Spleen (tissue), 11 donors: ENCODE data around the gene ZNF275. TPM values are rescaled to one million over a fixed set of nuclear protein-coding genes. Genes with fewer than 3 reads are reported as not detected.
"Not testable (repeated sequence)": the region's sequence is repeated elsewhere in the genome, so short reads cannot be mapped to it uniquely, and the experiment has no call there.

Source experiments
- DNase-seq: peaks from one replicate; pipeline ENCODE4 v3.0.0-alpha.2; 2020
- H3K27ac ChIP-seq, 8 donors: fragments of 200-600 bp; sonication (generic) in 7 of 8; 1 replicate in 4 of 8; 2 replicates in 4 of 8; pipeline versions ENCODE4 v1.5.0 to v1.8.0; 2016 to 2021; ENCODE audit warnings: inconsistent platforms in 4 of 8, mild to moderate bottlenecking in 4 of 8, moderate library complexity in 1 of 8
- H3K27me3 ChIP-seq, 7 donors: fragments of 200-600 bp; sonication (generic) in 6 of 7; replicated peaks in 1 of 7; 1 replicate in 4 of 7; 2 replicates in 3 of 7; pipeline versions ENCODE4 v1.5.0 to v1.8.0; 2016 to 2021; ENCODE audit warnings: inconsistent platforms in 3 of 7, mild to moderate bottlenecking in 1 of 7
- H3K36me3 ChIP-seq, 6 donors: fragments of 200-600 bp; sonication (generic) in 5 of 6; 1 replicate in 4 of 6; 2 replicates in 2 of 6; pipeline versions ENCODE4 v1.5.0 to v1.8.0; 2016 to 2021; ENCODE audit warnings: inconsistent platforms in 2 of 6
- H3K4me1 ChIP-seq, 6 donors: fragments of 200-600 bp; sonication (generic) in 5 of 6; 1 replicate in 3 of 6; 2 replicates in 3 of 6; pipeline versions ENCODE4 v1.5.0 to v1.8.0; 2016 to 2021; ENCODE audit warnings: inconsistent platforms in 3 of 6
- H3K4me3 ChIP-seq, 8 donors: fragments of 200-600 bp; sonication (generic) in 7 of 8; 1 replicate in 4 of 8; 2 replicates in 4 of 8; pipeline versions ENCODE4 v1.5.0 to v1.8.0; 2016 to 2021; ENCODE audit warnings: inconsistent platforms in 4 of 8, mild to moderate bottlenecking in 4 of 8, moderate library complexity in 2 of 8
- H3K9me3 ChIP-seq, 8 donors: fragments of 200-600 bp; sonication (generic) in 7 of 8; 1 replicate in 4 of 8; 2 replicates in 4 of 8; pipeline versions ENCODE4 v1.5.0 to v1.8.0; 2016 to 2021; ENCODE audit warnings: inconsistent platforms in 4 of 8
- POLR2A ChIP-seq, 3 donors: fragments of 450-650 bp; IDR thresholded peaks; one replicate each; pipeline ENCODE4 v1.5.1; 2017; ENCODE audit warnings: antibody characterized with exemption in 3 of 3, mild to moderate bottlenecking in 1 of 3
- POLR2AphosphoS5 ChIP-seq, 3 donors: sonication (generic); formaldehyde crosslinking; IDR thresholded peaks; one replicate each; pipeline ENCODE4 v1.5.1; 2017; ENCODE audit warnings: antibody characterized with exemption in 3 of 3
- WGBS, 5 donors: extraction: QIAGEN DNeasy Blood & Tissue Kit in 3 of 5; methylation state at CpG; one replicate each; pipeline versions ENCODE4 v1.1.5 to v1.1.7; 2013 to 2018; 5-methylcytosine and 5-hydroxymethylcytosine counted together
- intact Hi-C: fragments of 100-400 bp; cut with DNase I; formaldehyde crosslinking; loops from one replicate; pipeline ENCODE4 v1.15.0; 2023; ENCODE audit warnings: low total_unique reads
- polyA plus RNA-seq, 3 donors: library from polyadenylated mRNA; stranded (reverse); fragments of 200-250 nt; gene quantifications; one replicate each; pipeline ENCODE4 v1.2.1, GENCODE V29; 2013
- total RNA-seq, 7 donors: library from RNA; depleted of rRNA in 3 of 7; stranded (reverse); fragments of >200 nt in 3 of 7; fragmentation: NEBNext Ultra II Directional in 4 of 7; extraction: Animal tissue kit (Norgen Biotek cat#: 25700) in 4 of 7; gene quantifications; one replicate each; pipeline versions ENCODE4 v1.1.0 to v1.2.1, GENCODE V29; 2016 to 2021
- TF ChIP-seq, protein P1 (sequence below), 11 experiments: fragments of 200-600 bp in 7 of 11; fragments of 450-650 bp in 4 of 11; sonication (generic) in 4 of 11; IDR thresholded peaks in 8 of 11; conservative IDR thresholded peaks in 3 of 11; 1 replicate in 7 of 11; 2 replicates in 4 of 11; pipeline versions ENCODE4 v1.4.0 to v1.8.0; 2016 to 2021; ENCODE audit warnings: antibody characterized with exemption in 11 of 11, inconsistent platforms in 4 of 11, mild to moderate bottlenecking in 1 of 11
- donor health status: healthy with polysubstance abuse.
- donor health status: DM: no; HTN: no; CAD: no; lungs with moderate emphysema.
- donor health status: DM: no; HTN: no; CAD: no.
- donor health status: Bipolar disorder and iron deficiency.
- donor health status: healthy.
- donor health status: DM: no; HTN: no; CAD: no.
- donor health status: DM: yes; HTN: yes; CAD: no.

The ZNF275 gene
- total and polyA plus RNA-seq, 10 donors: 2.9 to 33.8 (median 22.8) TPM

DNA sequence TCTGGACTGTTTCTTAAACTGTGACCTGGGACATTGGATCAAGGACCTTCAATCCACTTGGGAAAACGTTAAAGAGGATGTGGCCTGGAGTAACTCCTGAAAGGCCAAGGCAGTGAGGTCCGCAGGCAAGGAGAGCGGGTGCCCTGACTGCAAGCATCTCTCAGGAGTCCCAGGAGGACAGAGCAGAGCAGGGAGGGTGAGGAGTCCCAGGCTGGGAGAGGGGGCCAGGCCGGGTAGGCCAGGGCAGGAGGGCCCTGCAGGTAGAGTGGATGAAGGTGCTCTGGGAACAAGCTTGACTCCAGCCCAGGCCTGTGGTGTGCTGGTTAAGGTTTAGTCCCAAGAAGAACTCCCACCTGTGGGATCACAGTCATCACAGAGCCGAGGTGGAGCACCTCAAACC lies 53.4 kb downstream of the ZNF275 start:
- intact Hi-C loops: no loop called here
- no peak overlapping the region for H3K27ac ChIP-seq
- WGBS, 5 donors: 69 to 81% (median 76%) methylated on average over 5 of the region's 5 CpGs
- no peaks in the 10 kb centered on the region for H3K4me1 ChIP-seq
- H3K9me3 ChIP-seq: no peaks in the 10 kb centered on the region
- no peak overlapping the region for H3K4me3 ChIP-seq
- TF ChIP-seq POLR2A (IDR thresholded peaks at IDR 0.05) (no peak), POLR2AphosphoS5 (IDR thresholded peaks at IDR 0.05) (no peak)
- TF ChIP-seq, protein P1, sequence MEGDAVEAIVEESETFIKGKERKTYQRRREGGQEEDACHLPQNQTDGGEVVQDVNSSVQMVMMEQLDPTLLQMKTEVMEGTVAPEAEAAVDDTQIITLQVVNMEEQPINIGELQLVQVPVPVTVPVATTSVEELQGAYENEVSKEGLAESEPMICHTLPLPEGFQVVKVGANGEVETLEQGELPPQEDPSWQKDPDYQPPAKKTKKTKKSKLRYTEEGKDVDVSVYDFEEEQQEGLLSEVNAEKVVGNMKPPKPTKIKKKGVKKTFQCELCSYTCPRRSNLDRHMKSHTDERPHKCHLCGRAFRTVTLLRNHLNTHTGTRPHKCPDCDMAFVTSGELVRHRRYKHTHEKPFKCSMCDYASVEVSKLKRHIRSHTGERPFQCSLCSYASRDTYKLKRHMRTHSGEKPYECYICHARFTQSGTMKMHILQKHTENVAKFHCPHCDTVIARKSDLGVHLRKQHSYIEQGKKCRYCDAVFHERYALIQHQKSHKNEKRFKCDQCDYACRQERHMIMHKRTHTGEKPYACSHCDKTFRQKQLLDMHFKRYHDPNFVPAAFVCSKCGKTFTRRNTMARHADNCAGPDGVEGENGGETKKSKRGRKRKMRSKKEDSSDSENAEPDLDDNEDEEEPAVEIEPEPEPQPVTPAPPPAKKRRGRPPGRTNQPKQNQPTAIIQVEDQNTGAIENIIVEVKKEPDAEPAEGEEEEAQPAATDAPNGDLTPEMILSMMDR (IDR thresholded peaks at IDR 0.05 in 8 of 11, conservative IDR thresholded peaks at IDR 0.05 in 3 of 11): no peak
- no peaks in the 10 kb centered on the region for H3K27me3 ChIP-seq
- peak; percentile 56 for DNase-seq
- H3K36me3 ChIP-seq: no peaks in the 10 kb centered on the region

DNA sequence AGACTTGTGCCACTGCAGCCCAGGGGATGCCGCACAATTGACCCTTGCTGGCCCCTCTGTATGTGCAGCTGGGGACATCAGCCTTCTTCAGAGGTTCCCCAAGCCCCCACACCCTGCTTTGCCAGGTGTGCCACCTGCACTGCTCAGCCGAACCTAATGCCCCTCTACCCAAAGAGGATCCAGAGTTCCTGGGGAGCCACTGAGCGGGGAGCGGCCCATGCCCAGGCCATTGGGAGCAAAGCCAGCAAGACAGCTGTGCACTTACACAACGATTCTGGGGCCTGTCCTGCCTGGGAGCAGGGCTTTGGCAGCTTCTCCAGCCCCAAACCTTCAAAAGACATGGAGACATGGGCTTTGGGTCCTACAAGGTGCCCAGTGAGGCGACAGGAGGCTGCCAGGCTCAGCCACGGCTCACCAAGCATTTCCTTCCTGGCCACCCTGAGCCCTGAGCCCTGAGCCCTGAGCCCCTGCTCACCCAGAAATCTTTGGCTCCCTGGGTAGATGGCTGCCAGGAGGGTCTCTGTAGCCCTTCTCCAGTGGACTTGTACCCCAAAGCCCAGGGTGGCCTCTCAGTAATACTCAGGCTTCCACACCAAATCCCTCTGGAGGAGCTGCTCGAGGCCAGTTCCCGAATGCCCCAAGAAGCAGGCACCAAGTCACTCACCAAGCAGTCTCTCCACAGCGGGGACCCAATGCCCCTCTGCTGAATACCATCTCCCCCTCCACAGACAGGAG lies 54.2 kb downstream of the ZNF275 start:
- Histone ChIP-seq H3K36me3 (no peaks in the 10 kb centered on the region), H3K9me3 (no peaks in the 10 kb centered on the region), H3K27me3 (no peaks in the 10 kb centered on the region), H3K4me1 (no peaks in the 10 kb centered on the region), H3K4me3 (no peak overlapping the region), H3K27ac (no peak overlapping the region)
- 77 to 95% (median 81%) methylated on average over 4 to 10 of the region's 10 CpGs for WGBS, 5 donors
- TF ChIP-seq POLR2A (IDR thresholded peaks at IDR 0.05) (no peak), POLR2AphosphoS5 (IDR thresholded peaks at IDR 0.05) (no peak)
- TF ChIP-seq, protein P1 (IDR thresholded peaks at IDR 0.05 in 8 of 11, conservative IDR thresholded peaks at IDR 0.05 in 3 of 11): no peak
- intact Hi-C loops: no loop called here
- peak; percentile 63 for DNase-seq

DNA sequence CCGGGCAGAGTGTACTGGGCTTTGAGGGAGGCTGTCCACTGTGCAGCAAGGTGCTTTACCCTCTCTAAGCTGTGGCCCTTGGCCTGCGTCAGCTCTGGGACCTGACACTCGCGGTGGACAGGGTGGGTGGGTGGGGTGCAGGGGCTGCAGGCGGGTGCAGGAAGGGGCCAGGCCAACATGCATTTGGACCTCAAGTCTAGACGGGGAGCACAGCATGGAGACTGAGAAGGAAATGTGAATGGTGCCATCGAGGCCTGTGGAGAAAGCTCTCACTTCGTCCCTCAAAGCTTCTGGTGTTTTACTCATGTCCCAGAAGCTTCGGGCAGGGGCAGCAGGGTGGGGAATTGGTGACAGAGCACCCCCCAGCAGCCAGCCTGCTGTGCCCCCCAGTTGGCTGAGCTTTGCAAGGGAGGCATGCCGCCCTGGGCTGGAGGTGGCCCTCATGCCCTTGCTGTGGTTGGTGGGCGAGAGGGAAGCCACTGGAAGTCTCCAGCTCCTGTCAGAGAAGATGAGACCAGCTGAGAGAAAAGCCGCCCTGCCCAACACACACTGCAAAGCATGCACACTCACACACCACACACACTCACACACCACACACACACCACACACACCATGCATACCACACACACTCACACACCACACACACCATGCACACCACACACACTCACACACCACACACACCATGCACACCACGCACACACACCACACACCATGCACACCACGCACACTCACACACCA lies 54.9 kb downstream of the ZNF275 start:
- no peaks in the 10 kb centered on the region for H3K27me3 ChIP-seq
- TF ChIP-seq POLR2AphosphoS5 (IDR thresholded peaks at IDR 0.05) (no peak), POLR2A (IDR thresholded peaks at IDR 0.05) (no peak)
- TF ChIP-seq, protein P1 (IDR thresholded peaks at IDR 0.05 in 8 of 11, conservative IDR thresholded peaks at IDR 0.05 in 3 of 11): no peak
- H3K36me3 ChIP-seq: no peaks in the 10 kb centered on the region
- peak; percentile 35 for DNase-seq
- H3K4me3 ChIP-seq: no peak overlapping the region
- WGBS, 5 donors: 82 to 100% (median 87%) methylated on average over 5 to 14 of the region's 14 CpGs
- no peaks in the 10 kb centered on the region for H3K9me3 ChIP-seq
- intact Hi-C loops: no loop called here
- no peak overlapping the region for H3K27ac ChIP-seq
- no peaks in the 10 kb centered on the region for H3K4me1 ChIP-seq

DNA sequence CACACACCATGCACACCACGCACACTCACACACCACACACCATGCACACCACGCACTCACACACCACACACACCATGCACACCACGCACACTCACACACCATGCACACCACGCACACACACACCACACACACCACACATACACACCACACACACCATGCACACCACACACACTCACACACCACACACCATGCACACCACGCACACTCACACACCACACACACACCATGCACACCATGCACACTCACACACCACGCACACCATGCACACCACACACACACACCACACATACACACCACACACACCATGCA lies 55.5 kb downstream of the ZNF275 start:
- H3K4me3 ChIP-seq, H3K36me3 ChIP-seq, intact Hi-C loops, H3K9me3 ChIP-seq, DNase-seq, H3K4me1 ChIP-seq, H3K27me3 ChIP-seq, H3K27ac ChIP-seq: not testable (repeated sequence)
- 91 to 100% (median 95%) methylated on average over 6 of the region's 6 CpGs for WGBS, 5 donors
